ENCODE results near the gene C10orf105.
A peak's percentile ranks its signal among the peaks of the same experiment; 100 is the strongest.

C10orf105 gene

GRCh38 chr10:71696628-71697326, 22.8 kb downstream of the C10orf105 start:
- DNase-seq = peak; percentile 75

- DNase-seq = no peak
Measured at GRCh38 chr10:71695502-71696476, 23.8 kb downstream of the C10orf105 start.

- DNase-seq = peak; percentile 27
Measured at GRCh38 chr10:71694567-71694968, 25.0 kb downstream of the C10orf105 start.

- DNase-seq = no peak
Measured at GRCh38 chr10:71694039-71694501, 25.5 kb downstream of the C10orf105 start.

GRCh38 chr10:71693377-71693776, 26.2 kb downstream of the C10orf105 start:
- no peak for DNase-seq

GRCh38 chr10:71692598-71693306, 26.8 kb downstream of the C10orf105 start:
- no peak for DNase-seq

- DNase-seq = no peak
Measured at GRCh38 chr10:71691405-71691804, 28.2 kb downstream of the C10orf105 start.

GRCh38 chr10:71690094-71690720, 29.4 kb downstream of the C10orf105 start:
- DNase-seq = no peak

- no peak for DNase-seq
Measured at GRCh38 chr10:71688256-71688655, 31.3 kb downstream of the C10orf105 start.

- no peak for DNase-seq
Measured at GRCh38 chr10:71687480-71687879, 32.1 kb downstream of the C10orf105 start.

GRCh38 chr10:71687077-71687476, 32.5 kb downstream of the C10orf105 start:
- DNase-seq = no peak

- no peak for DNase-seq
Measured at GRCh38 chr10:71685554-71686232, 33.9 kb downstream of the C10orf105 start.

- peak; percentile 16 for DNase-seq
Measured at GRCh38 chr10:71684356-71685173, 35.0 kb downstream of the C10orf105 start.

GRCh38 chr10:71683301-71683700, 36.3 kb downstream of the C10orf105 start:
- no peak for DNase-seq

- no peak for DNase-seq
Measured at GRCh38 chr10:71681977-71682376, 37.6 kb downstream of the C10orf105 start.

- DNase-seq = no peak
Measured at GRCh38 chr10:71679425-71679824, 40.2 kb downstream of the C10orf105 start.

GRCh38 chr10:71678057-71678805, 41.3 kb downstream of the C10orf105 start:
- DNase-seq = no peak

GRCh38 chr10:71677261-71677660, 42.3 kb downstream of the C10orf105 start:
- DNase-seq = no peak

- DNase-seq = no peak
Measured at GRCh38 chr10:71675295-71675970, 44.1 kb downstream of the C10orf105 start.
